Vagina (tissue), 2 donors: ENCODE results near the gene PADI6. TPM values are rescaled to one million over a fixed set of nuclear protein-coding genes. Genes with fewer than 3 reads are reported as not detected.
A peak's percentile ranks its signal among the peaks of the same experiment; 100 is the strongest.

Source experiments
- DNase-seq, 2 donors: peaks; one replicate each; pipeline ENCODE4 v3.0.0-alpha.2; 2017; ENCODE audit errors: extremely low spot score in 2 of 2
- H3K27ac ChIP-seq: fragments of 200-600 bp; sonication (generic); one replicate; pipeline ENCODE4 v1.5.1; 2019
- H3K27me3 ChIP-seq: fragments of 200-600 bp; sonication (generic); one replicate; pipeline ENCODE4 v1.5.1; 2019
- H3K36me3 ChIP-seq, 2 donors: fragments of 200-600 bp; sonication (generic); one replicate each; pipeline ENCODE4 v1.5.1; 2017 to 2019
- H3K4me1 ChIP-seq: fragments of 200-600 bp; sonication (generic); one replicate; pipeline ENCODE4 v1.5.1; 2019
- H3K4me3 ChIP-seq, 2 donors: fragments of 200-600 bp; sonication (generic); 1 replicate in 1 of 2; 2 replicates in 1 of 2; pipeline ENCODE4 v1.5.1; 2016 to 2019
- H3K9me3 ChIP-seq: fragments of 200-600 bp; sonication (generic); one replicate; pipeline ENCODE4 v1.5.1; 2019
- POLR2A ChIP-seq, 2 donors: fragments of 450-650 bp; IDR thresholded peaks; one replicate each; pipeline ENCODE4 v1.6.1; 2017; ENCODE audit warnings: antibody characterized with exemption in 2 of 2, mild to moderate bottlenecking in 2 of 2, moderate library complexity in 2 of 2
- POLR2AphosphoS5 ChIP-seq, 2 donors: sonication (generic); formaldehyde crosslinking; IDR thresholded peaks; one replicate each; pipeline ENCODE4 v1.9.0; 2017; ENCODE audit warnings: antibody characterized with exemption in 2 of 2, mild to moderate bottlenecking in 2 of 2, low read depth in 1 of 2; ENCODE audit not compliant: insufficient read depth in 1 of 2
- intact Hi-C: fragments of 100-400 bp; cut with DNase I; formaldehyde crosslinking; loops from one replicate; pipeline ENCODE4 v1.15.1; 2023
- total RNA-seq: library from RNA; depleted of rRNA; stranded (reverse); fragments of >200 nt; gene quantifications from one replicate; pipeline ENCODE4 v1.2.3, GENCODE V29; 2016
- TF ChIP-seq, protein P1 (sequence below), 3 experiments: fragments of 450-650 bp in 2 of 3; fragments of 200-600 bp in 1 of 3; sonication (generic) in 1 of 3; IDR thresholded peaks; one replicate each; pipeline ENCODE4 v1.5.1; 2017 to 2019; ENCODE audit warnings: antibody characterized with exemption in 3 of 3, mild to moderate bottlenecking in 2 of 3, moderate library complexity in 2 of 3

Gene PADI6
- total RNA-seq, 1 donor from 2014 or later = not detected

DNA sequence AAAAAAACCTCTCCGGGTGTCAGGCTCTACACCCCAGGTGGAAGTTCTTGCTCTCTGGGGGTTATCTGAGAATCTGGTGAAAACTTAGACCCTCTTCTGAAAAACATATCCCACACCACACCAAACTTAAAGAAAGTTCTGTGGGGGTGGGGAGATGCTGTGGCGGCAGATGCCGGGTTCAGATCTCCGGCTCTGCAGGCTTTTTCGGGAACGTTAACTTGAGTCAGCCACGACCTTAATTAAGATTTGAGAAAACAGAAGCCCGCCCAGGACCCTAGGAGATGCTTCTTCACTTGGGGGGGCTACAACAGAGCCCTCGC, 65.2 kb downstream of the PADI6 start:
- no peaks in the 10 kb centered on the region for H3K27me3 ChIP-seq
- intact Hi-C loops = no loop called here
- no peaks in the 10 kb centered on the region for H3K9me3 ChIP-seq
- peak overlapping the region; percentile 79 to 90 for H3K4me3 ChIP-seq
- TF ChIP-seq POLR2AphosphoS5 (IDR thresholded peaks at IDR 0.05; ENCODE audit: insufficient read depth in 1 of 2, low read depth in 1 of 2) = no peak
- TF ChIP-seq, protein P1, sequence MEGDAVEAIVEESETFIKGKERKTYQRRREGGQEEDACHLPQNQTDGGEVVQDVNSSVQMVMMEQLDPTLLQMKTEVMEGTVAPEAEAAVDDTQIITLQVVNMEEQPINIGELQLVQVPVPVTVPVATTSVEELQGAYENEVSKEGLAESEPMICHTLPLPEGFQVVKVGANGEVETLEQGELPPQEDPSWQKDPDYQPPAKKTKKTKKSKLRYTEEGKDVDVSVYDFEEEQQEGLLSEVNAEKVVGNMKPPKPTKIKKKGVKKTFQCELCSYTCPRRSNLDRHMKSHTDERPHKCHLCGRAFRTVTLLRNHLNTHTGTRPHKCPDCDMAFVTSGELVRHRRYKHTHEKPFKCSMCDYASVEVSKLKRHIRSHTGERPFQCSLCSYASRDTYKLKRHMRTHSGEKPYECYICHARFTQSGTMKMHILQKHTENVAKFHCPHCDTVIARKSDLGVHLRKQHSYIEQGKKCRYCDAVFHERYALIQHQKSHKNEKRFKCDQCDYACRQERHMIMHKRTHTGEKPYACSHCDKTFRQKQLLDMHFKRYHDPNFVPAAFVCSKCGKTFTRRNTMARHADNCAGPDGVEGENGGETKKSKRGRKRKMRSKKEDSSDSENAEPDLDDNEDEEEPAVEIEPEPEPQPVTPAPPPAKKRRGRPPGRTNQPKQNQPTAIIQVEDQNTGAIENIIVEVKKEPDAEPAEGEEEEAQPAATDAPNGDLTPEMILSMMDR (IDR thresholded peaks at IDR 0.05) = no peak
- no peak for DNase-seq
- H3K27ac ChIP-seq = peak overlapping the region; percentile 89
- peaks cover 31% of the 10 kb centered on the region for H3K4me1 ChIP-seq
- peaks cover 0 to 3% of the 10 kb centered on the region in 2 donors for H3K36me3 ChIP-seq

DNA sequence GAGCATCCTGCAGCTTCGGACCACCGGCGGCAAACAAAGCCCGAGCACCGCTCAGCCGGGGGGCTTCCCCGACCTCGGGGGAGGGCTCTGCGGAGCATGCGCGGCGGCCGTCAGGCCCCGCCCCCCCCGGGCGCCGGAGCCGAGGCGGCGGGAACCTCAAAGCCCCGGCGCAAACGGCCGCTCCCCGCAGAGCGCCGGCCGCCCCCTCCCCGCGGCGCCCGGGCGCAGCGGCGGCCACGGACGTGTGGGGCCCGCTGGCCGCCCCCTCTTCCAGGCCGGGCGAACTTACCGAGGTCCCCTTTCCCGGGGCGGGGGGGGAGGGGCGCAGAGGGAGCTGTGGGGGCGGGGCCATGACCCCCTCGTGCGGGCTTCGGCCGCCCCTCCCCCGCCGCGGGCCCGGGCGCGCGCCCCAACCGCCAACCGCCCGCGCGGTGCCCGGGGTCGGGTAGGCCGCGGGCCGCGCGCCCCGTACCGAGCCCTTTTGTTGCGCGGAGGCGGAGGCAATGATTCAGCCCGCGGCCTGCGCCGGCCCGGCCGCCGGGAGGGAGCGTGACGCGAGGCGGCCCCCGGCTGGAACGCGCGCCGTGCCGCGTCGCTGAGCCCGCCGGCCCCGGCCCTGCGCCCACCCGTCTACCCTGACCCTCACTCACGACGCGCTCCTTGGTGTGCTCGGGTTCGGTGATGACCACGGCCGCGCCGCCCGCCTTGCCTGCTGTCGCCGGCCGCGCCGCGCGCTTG, 65.8 kb downstream of the PADI6 start:
- H3K4me3 ChIP-seq = peak overlapping the region; percentile 79 to 90
- H3K9me3 ChIP-seq = no peaks in the 10 kb centered on the region
- intact Hi-C loops = no loop called here
- no peaks in the 10 kb centered on the region for H3K27me3 ChIP-seq
- no peaks in the 10 kb centered on the region for H3K36me3 ChIP-seq
- no peak for DNase-seq
- peak overlapping the region; percentile 89 for H3K27ac ChIP-seq
- peaks cover 36% of the 10 kb centered on the region for H3K4me1 ChIP-seq
- TF ChIP-seq, protein P1 (IDR thresholded peaks at IDR 0.05) = no peak
- peak in 1 of 2 donors; percentile 12 for TF ChIP-seq POLR2A (IDR thresholded peaks at IDR 0.05)
- TF ChIP-seq POLR2AphosphoS5 (IDR thresholded peaks at IDR 0.05; ENCODE audit: insufficient read depth in 1 of 2, low read depth in 1 of 2) = peak in 1 of 2 donors; percentile 31

DNA sequence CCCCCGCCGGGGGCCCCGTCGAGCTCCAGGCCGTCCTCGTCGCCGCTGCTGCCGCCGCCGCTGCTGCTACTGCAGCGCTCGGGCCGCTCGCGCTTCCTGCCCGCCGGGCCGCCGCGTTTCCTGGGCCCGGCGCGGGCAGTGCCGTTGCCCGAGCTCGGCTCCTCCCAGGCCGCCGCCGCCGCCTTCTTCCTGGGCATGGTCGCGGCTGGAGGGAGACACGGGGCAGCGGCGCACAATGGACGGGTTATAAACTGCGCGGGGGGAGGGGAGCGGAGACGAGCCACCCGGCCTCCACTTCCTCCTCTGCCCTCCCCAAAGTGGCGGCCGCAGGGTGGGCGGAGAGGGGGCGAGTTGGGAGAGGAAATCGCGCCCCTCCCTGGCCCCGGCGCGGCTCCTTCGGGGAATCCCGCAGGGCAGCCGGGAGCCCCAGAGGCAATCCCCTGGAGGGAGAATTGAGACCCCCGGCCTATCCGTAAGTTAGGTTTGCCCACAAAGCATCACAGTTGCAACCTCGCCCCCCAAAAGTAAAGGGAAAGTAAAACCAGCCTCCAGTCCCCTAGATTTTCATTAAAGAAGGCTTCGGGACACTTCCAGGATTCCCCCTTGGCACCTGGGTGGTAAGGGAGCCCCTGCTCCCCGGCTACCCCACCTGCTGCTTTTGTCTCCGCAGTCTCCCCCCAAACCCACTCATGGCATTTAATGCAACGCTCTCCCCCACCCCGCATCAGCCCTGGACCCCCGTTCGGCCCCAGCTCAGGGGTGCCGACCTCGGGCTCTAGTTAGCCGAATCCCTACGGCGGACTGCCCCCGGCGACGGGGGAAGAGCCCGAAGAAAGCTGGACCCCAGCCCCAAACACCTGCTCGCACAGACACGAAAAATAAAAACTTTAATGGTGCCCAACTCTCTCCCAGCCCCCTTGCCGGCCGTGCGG, 66.6 kb downstream of the PADI6 start:
- DNase-seq = no peak
- Histone ChIP-seq H3K9me3 (no peaks in the 10 kb centered on the region), H3K4me3 (peak overlapping the region; percentile 79 to 90), H3K27ac (peak overlapping the region; percentile 89), H3K27me3 (no peaks in the 10 kb centered on the region), H3K36me3 (no peaks in the 10 kb centered on the region), H3K4me1 (peaks cover 45% of the 10 kb centered on the region)
- intact Hi-C loops = no loop called here
- TF ChIP-seq, protein P1 (IDR thresholded peaks at IDR 0.05) = no peak
- no peak for TF ChIP-seq POLR2A (IDR thresholded peaks at IDR 0.05)
- no peak for TF ChIP-seq POLR2AphosphoS5 (IDR thresholded peaks at IDR 0.05; ENCODE audit: insufficient read depth in 1 of 2, low read depth in 1 of 2)

DNA sequence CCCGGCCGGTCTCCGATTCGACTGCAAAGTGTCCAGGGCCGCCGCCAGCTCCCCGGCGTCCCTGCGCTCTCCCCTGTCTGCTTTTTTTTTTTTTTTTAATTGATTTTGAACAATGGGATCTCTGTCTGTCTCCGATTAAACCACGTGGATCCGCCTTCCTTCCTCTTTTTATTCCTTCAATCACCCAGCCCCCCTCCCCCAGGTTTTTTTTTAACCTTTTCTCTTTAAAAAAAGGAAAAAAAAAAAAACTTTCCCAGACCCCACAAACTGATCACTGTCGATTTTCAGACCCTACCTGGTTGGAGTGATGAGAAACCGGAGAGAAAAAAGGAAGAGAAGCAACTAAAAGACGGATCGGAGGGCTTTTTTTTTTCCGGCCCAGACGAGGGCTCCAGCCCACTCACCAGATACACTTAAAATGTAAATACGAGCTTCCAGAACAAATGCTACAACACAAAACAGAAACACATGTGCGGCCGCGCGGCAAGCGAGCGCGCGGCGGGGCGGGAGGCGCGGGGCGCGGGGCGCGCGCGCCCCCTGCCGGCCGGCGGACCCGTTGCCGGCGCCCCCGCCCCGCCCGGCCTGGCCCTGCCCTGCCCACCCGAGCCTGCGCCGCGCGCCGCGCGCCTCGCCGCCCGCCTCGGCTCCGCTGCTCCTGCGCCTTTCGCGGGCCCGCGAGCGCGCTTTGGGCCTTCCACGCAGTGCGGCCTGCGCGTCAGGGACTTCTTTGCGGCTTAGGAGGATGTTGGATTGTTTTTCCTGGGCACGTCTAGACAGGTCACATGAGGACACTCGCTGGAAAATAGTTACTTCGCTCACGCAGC, 67.5 kb downstream of the PADI6 start, which contains the start of gene RCC2:
Gene RCC2 (minus strand): TSS at position 428 of the 824 bp plus-strand sequence. CDS start 1,163 bp downstream, outside the sequence.
- H3K4me1 ChIP-seq = peaks cover 50% of the 10 kb centered on the region
- intact Hi-C loops = no loop called here
- H3K36me3 ChIP-seq = no peaks in the 10 kb centered on the region
- H3K4me3 ChIP-seq = peak within 1 kb of the TSS; percentile 79 to 90
- H3K27ac ChIP-seq = peak within 1 kb of the TSS; percentile 89
- no peaks in the 10 kb centered on the region for H3K9me3 ChIP-seq
- TF ChIP-seq, protein P1 (IDR thresholded peaks at IDR 0.05) = no peak
- no peak for TF ChIP-seq POLR2A (IDR thresholded peaks at IDR 0.05)
- TF ChIP-seq POLR2AphosphoS5 (IDR thresholded peaks at IDR 0.05; ENCODE audit: insufficient read depth in 1 of 2, low read depth in 1 of 2) = peak in 1 of 2 donors; percentile 8
- no peaks in the 10 kb centered on the region for H3K27me3 ChIP-seq
- no peak for DNase-seq
